HEK293 (cell line): ENCODE results near the gene LRRC15.

ENCODE experiments used
- BCL11A ChIP-seq: fragments of 450-650 bp; formaldehyde crosslinking; IDR thresholded peaks from 2 replicates; pipeline ENCODE4 v1.5.1; 2016; ENCODE audit warnings: low read depth, missing biosample characterization, missing genetic modification characterization
- GLIS1 ChIP-seq: fragments of 450-650 bp; formaldehyde crosslinking; IDR thresholded peaks from 2 replicates; pipeline ENCODE4 v1.5.1; 2016; ENCODE audit warnings: missing biosample characterization, missing genetic modification characterization
- IKZF3 ChIP-seq: fragments of 450-650 bp; IDR thresholded peaks from 2 replicates; pipeline ENCODE4 v1.5.0; 2018; ENCODE audit warnings: missing biosample characterization, mild to moderate bottlenecking, missing genetic modification characterization, moderate library complexity
- OVOL3 ChIP-seq: fragments of 450-650 bp; formaldehyde crosslinking; IDR thresholded peaks from 2 replicates; pipeline ENCODE4 v1.5.1; 2016; ENCODE audit warnings: missing biosample characterization, missing genetic modification characterization
- TCF7L2 ChIP-seq: IDR thresholded peaks from 2 replicates; pipeline ENCODE4 v1.6.1; 2011; ENCODE audit warnings: low read depth, mild to moderate bottlenecking, inconsistent platforms, low read length, moderate library complexity, borderline replicate concordance
- WT1 ChIP-seq: fragments of 450-650 bp; formaldehyde crosslinking; IDR thresholded peaks from 2 replicates; pipeline ENCODE4 v1.5.1; 2016; ENCODE audit warnings: missing biosample characterization, missing genetic modification characterization
- ZEB2 ChIP-seq: fragments of 450-650 bp; formaldehyde crosslinking; IDR thresholded peaks from 2 replicates; pipeline ENCODE4 v1.5.1; 2016; ENCODE audit warnings: missing biosample characterization, missing genetic modification characterization
- ZIC2 ChIP-seq: fragments of 450-650 bp; formaldehyde crosslinking; IDR thresholded peaks from 2 replicates; pipeline ENCODE4 v1.5.1; 2016; ENCODE audit warnings: missing biosample characterization, missing genetic modification characterization
- ZNF133 ChIP-seq: fragments of 450-650 bp; formaldehyde crosslinking; IDR thresholded peaks from 2 replicates; pipeline ENCODE4 v1.5.1; 2016; ENCODE audit warnings: missing biosample characterization, missing genetic modification characterization
- ZNF155 ChIP-seq: fragments of 450-650 bp; formaldehyde crosslinking; IDR thresholded peaks from 2 replicates; pipeline ENCODE4 v1.5.1; 2016; ENCODE audit warnings: missing biosample characterization, missing genetic modification characterization
- ZNF239 ChIP-seq: fragments of 450-650 bp; formaldehyde crosslinking; IDR thresholded peaks from 2 replicates; pipeline ENCODE4 v1.5.1; 2016; ENCODE audit warnings: missing biosample characterization, missing genetic modification characterization
- ZNF26 ChIP-seq: fragments of 450-650 bp; formaldehyde crosslinking; IDR thresholded peaks from 2 replicates; pipeline ENCODE4 v1.5.1; 2016; ENCODE audit warnings: missing biosample characterization, missing genetic modification characterization
- ZNF366 ChIP-seq: fragments of 450-650 bp; formaldehyde crosslinking; conservative IDR thresholded peaks from 2 replicates; pipeline ENCODE4 v1.5.1; 2016; ENCODE audit warnings: missing biosample characterization, missing genetic modification characterization
- ZNF404 ChIP-seq: fragments of 450-650 bp; formaldehyde crosslinking; IDR thresholded peaks from 2 replicates; pipeline ENCODE4 v1.5.1; 2017; ENCODE audit warnings: missing biosample characterization, missing genetic modification characterization
- ZNF423 ChIP-seq: fragments of 450-650 bp; formaldehyde crosslinking; IDR thresholded peaks from 2 replicates; pipeline ENCODE4 v1.5.1; 2016; ENCODE audit warnings: missing biosample characterization, missing genetic modification characterization
- ZNF501 ChIP-seq: fragments of 450-650 bp; formaldehyde crosslinking; IDR thresholded peaks from 2 replicates; pipeline ENCODE4 v1.5.1; 2016; ENCODE audit warnings: missing biosample characterization, missing genetic modification characterization
- ZNF513 ChIP-seq: fragments of 450-650 bp; IDR thresholded peaks from 2 replicates; pipeline ENCODE4 v1.5.1; 2018; ENCODE audit warnings: missing biosample characterization, missing genetic modification characterization
- ZNF548 ChIP-seq: fragments of 450-650 bp; formaldehyde crosslinking; IDR thresholded peaks from 2 replicates; pipeline ENCODE4 v1.5.1; 2016; ENCODE audit warnings: missing biosample characterization, missing genetic modification characterization
- ZNF555 ChIP-seq: fragments of 450-650 bp; formaldehyde crosslinking; conservative IDR thresholded peaks from 2 replicates; pipeline ENCODE4 v1.5.1; 2017; ENCODE audit warnings: missing biosample characterization, mild to moderate bottlenecking, missing genetic modification characterization, inconsistent platforms
- ZNF558 ChIP-seq: fragments of 450-650 bp; formaldehyde crosslinking; IDR thresholded peaks from 2 replicates; pipeline ENCODE4 v1.5.1; 2016; ENCODE audit warnings: missing biosample characterization, missing genetic modification characterization
- ZNF560 ChIP-seq: fragments of 450-650 bp; formaldehyde crosslinking; IDR thresholded peaks from 2 replicates; pipeline ENCODE4 v1.5.1; 2017; ENCODE audit warnings: missing biosample characterization, missing genetic modification characterization, borderline replicate concordance
- ZNF571 ChIP-seq: fragments of 450-650 bp; formaldehyde crosslinking; IDR thresholded peaks from 2 replicates; pipeline ENCODE4 v1.5.0; 2017; ENCODE audit warnings: missing biosample characterization, missing genetic modification characterization
- ZNF830 ChIP-seq: fragments of 450-650 bp; IDR thresholded peaks from 2 replicates; pipeline ENCODE4 v1.5.0; 2018; ENCODE audit warnings: missing biosample characterization, missing genetic modification characterization, low read depth, mild to moderate bottlenecking, moderate library complexity
- TF ChIP-seq, protein P1 (sequence below): fragments of 450-650 bp; formaldehyde crosslinking; IDR thresholded peaks from 2 replicates; pipeline ENCODE4 v1.5.1; 2016; ENCODE audit warnings: missing biosample characterization, missing genetic modification characterization
- TF ChIP-seq, protein P2 (sequence below): fragments of 450-650 bp; formaldehyde crosslinking; IDR thresholded peaks from 2 replicates; pipeline ENCODE4 v1.5.1; 2016; ENCODE audit warnings: missing biosample characterization, missing genetic modification characterization
- TF ChIP-seq, protein P3 (sequence below): fragments of 450-650 bp; formaldehyde crosslinking; conservative IDR thresholded peaks from 2 replicates; pipeline ENCODE4 v1.5.1; 2016; ENCODE audit warnings: low read depth, missing biosample characterization, missing genetic modification characterization

The LRRC15 gene

GRCh38 chr3:194315088-194315964 is 54.2 kb downstream of the LRRC15 start (continued):
- TF ChIP-seq, protein P1, sequence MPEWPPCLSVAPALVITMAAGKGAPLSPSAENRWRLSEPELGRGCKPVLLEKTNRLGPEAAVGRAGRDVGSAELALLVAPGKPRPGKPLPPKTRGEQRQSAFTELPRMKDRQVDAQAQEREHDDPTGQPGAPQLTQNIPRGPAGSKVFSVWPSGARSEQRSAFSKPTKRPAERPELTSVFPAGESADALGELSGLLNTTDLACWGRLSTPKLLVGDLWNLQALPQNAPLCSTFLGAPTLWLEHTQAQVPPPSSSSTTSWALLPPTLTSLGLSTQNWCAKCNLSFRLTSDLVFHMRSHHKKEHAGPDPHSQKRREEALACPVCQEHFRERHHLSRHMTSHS (tag by site-specific recombination): 0 out of 2 replicates have a peak, but pooled peaks have one; percentile 9
- TF ChIP-seq BCL11A (tag by site-specific recombination): peak; percentile 24; the same call in 1 of the 2 replicates
- TF ChIP-seq WT1 (tag by site-specific recombination): peak; percentile 53; the same call in 1 of the 2 replicates
- TF ChIP-seq ZIC2: peak; percentile 85
- TF ChIP-seq ZNF548 (tag by site-specific recombination): no peak
- no peak for TF ChIP-seq ZNF26 (tag by site-specific recombination)
- TF ChIP-seq ZNF239: no peak
- TF ChIP-seq OVOL3 (tag by site-specific recombination): no peak
- TF ChIP-seq ZNF558 (tag by site-specific recombination): no peak
- peak; percentile 58; the same call in 1 of the 2 replicates for TF ChIP-seq ZNF366
- TF ChIP-seq ZNF155: no peak
- no peak for TF ChIP-seq ZNF555
- no peak for TF ChIP-seq ZNF133
- peak; percentile 94 for TF ChIP-seq GLIS1 (tag by site-specific recombination)
- TF ChIP-seq ZNF571: no peak
- TF ChIP-seq ZEB2: peak; percentile 93; the same call in 1 of the 2 replicates
- TF ChIP-seq, protein P2, sequence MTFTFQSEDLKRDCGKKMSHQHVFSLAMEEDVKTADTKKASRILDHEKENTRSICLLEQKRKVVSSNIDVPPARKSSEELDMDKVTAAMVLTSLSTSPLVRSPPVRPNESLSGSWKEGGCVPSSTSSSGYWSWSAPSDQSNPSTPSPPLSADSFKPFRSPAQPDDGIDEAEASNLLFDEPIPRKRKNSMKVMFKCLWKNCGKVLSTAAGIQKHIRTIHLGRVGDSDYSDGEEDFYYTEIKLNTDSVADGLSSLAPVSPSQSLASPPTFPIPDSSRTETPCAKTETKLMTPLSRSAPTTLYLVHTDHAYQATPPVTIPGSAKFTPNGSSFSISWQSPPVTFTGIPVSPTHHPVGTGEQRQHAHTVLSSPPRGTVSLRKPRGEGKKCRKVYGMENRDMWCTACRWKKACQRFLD (tag by site-specific recombination): no peak
- TF ChIP-seq ZNF560 (tag by site-specific recombination): no peak
- TF ChIP-seq, protein P3, sequence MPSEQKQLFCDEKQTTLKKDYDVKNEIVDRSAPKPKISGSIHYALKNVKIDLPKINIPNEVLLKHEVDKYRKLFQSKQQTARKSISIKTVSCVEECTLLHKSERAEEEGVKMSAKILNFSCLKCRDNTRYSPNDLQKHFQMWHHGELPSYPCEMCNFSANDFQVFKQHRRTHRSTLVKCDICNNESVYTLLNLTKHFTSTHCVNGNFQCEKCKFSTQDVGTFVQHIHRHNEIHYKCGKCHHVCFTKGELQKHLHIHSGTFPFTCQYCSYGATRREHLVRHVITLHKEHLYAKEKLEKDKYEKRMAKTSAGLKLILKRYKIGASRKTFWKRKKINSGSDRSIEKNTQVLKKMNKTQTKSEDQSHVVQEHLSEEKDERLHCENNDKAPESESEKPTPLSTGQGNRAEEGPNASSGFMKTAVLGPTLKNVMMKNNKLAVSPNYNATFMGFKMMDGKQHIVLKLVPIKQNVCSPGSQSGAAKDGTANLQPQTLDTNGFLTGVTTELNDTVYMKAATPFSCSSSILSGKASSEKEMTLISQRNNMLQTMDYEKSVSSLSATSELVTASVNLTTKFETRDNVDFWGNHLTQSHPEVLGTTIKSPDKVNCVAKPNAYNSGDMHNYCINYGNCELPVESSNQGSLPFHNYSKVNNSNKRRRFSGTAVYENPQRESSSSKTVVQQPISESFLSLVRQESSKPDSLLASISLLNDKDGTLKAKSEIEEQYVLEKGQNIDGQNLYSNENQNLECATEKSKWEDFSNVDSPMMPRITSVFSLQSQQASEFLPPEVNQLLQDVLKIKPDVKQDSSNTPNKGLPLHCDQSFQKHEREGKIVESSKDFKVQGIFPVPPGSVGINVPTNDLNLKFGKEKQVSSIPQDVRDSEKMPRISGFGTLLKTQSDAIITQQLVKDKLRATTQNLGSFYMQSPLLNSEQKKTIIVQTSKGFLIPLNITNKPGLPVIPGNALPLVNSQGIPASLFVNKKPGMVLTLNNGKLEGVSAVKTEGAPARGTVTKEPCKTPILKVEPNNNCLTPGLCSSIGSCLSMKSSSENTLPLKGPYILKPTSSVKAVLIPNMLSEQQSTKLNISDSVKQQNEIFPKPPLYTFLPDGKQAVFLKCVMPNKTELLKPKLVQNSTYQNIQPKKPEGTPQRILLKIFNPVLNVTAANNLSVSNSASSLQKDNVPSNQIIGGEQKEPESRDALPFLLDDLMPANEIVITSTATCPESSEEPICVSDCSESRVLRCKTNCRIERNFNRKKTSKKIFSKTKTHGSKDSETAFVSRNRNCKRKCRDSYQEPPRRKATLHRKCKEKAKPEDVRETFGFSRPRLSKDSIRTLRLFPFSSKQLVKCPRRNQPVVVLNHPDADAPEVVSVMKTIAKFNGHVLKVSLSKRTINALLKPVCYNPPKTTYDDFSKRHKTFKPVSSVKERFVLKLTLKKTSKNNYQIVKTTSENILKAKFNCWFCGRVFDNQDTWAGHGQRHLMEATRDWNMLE: no peak
- peak; percentile 91 for TF ChIP-seq ZNF423 (tag by site-specific recombination)
- peak; percentile 96 for TF ChIP-seq IKZF3 (tag by site-specific recombination)
- no peak for TF ChIP-seq ZNF404 (tag by site-specific recombination)
- peak; percentile 40; the same call in 1 of the 2 replicates for TF ChIP-seq TCF7L2
- no peak for TF ChIP-seq ZNF830 (tag by site-specific recombination)
- peak; percentile 85 for TF ChIP-seq ZNF501 (tag by site-specific recombination)
- TF ChIP-seq ZNF513 (tag by site-specific recombination): no peak
